Astrocyte of the spinal cord (primary cell): ENCODE data around the gene ORM2.
A peak's percentile ranks its signal among the peaks of the same experiment; 100 is the strongest.

Source experiments
- DNase-seq: peaks from one replicate; pipeline ENCODE4 v3.0.0; 2011; ENCODE audit warnings: low read depth, low spot score
- H3K4me3 ChIP-seq: 2 replicates; pipeline ENCODE4 v1.5.1; 2011; ENCODE audit warnings: low read depth, mild to moderate bottlenecking, low read length, moderate library complexity
- CTCF ChIP-seq: IDR thresholded peaks from 2 replicates; pipeline ENCODE4 v1.5.1; 2012; ENCODE audit warnings: low read depth, mild to moderate bottlenecking, low read length, inconsistent platforms
- in situ Hi-C: cut with HindIII; loops from 2 replicates; pipeline ENCODE4 v1.10.0; 2017; ENCODE audit warnings: low sequenced_read_pairs

ORM2 gene

GRCh38 chr9:114284316-114285060 lies 45.2 kb upstream of the ORM2 start:
- TF ChIP-seq CTCF, result no peak
- no peak for DNase-seq
- H3K4me3 ChIP-seq, result no peak overlapping the region
- in situ Hi-C loops, result no loop called here

GRCh38 chr9:114285166-114285867 lies 44.4 kb upstream of the ORM2 start:
- in situ Hi-C loops, result no loop called here
- no peak overlapping the region for H3K4me3 ChIP-seq
- peak; percentile 96 for DNase-seq
- peak; percentile 22 for TF ChIP-seq CTCF

GRCh38 chr9:114286146-114286679 lies 43.5 kb upstream of the ORM2 start:
- no peak for DNase-seq
- no peak for TF ChIP-seq CTCF
- H3K4me3 ChIP-seq, result no peak overlapping the region
- in situ Hi-C loops, result no loop called here

- in situ Hi-C loops, result no loop called here
- no peak overlapping the region for H3K4me3 ChIP-seq
- no peak for TF ChIP-seq CTCF
- no peak for DNase-seq
These were observed 42.5 kb upstream of the ORM2 start for GRCh38 chr9:114287001-114287762.

DNA sequence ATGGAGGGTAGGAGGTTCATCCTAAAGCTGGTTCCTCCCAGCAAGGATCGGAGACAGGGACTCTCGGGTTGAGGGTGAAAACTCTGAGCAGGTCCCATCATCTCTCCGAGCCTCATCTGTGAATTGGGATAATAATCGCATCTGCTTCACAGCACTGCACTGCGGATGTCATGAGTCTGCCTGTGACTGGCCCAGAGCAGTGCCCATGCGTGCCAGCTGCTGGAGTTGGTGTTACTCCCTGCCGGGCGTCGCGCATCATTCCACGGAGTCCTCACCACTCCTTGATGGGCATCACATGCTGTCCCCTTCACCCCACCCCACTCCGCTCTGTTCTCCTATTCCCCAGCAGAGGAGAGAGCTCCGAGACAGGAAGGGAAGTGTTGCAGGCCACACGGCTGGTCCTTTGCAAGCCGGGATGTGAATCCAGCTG lies 41.9 kb upstream of the ORM2 start:
- in situ Hi-C loops, result no loop called here
- H3K4me3 ChIP-seq, result no peak overlapping the region
- no peak for DNase-seq
- no peak for TF ChIP-seq CTCF

GRCh38 chr9:114288193-114289091 lies 41.2 kb upstream of the ORM2 start:
- no peak overlapping the region for H3K4me3 ChIP-seq
- TF ChIP-seq CTCF, result no peak
- in situ Hi-C loops, result no loop called here
- peak; percentile 52 for DNase-seq
